ENCODE measurements around the gene SNX8. TPM values are rescaled to one million over a fixed set of nuclear protein-coding genes. Genes with fewer than 3 reads are reported as not detected.
"Not testable (repeated sequence)": the region's sequence is repeated elsewhere in the genome, so short reads cannot be mapped to it uniquely, and the experiment has no call there.

SNX8 gene
- total RNA-seq, 2 experiments from 2014 or later, result 37.1 to 42.4 TPM

- CTCF ChIA-PET, result no interaction called here
- intact Hi-C loops (cut with DNase I, micrococcal nuclease), result no loop called here
- no peaks in the 10 kb centered on the region for H3K36me3 Mint-ChIP-seq (ENCODE audit: low read depth)
Observed at GRCh38 chr7:2306688-2307087, 7.6 kb downstream of the SNX8 start.

DNA sequence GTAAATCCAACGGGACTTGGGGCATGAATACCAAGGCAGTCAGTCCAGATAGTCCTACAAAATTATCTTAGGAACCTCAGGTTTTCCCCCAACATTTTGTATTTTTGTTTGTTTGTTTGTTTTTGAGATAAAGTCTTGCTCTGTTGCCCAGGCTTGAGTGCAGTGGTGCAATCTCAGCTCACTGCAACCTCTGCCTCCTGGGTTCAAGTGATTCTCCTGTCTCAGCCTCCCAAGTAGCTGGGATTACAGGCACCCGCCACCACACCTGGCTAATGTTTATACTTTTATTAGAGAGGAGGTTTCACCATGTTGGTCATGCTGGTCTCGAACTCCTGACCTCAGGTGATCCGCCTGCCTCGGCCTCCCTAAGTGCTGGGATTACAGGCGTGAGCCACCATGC lies 9.0 kb downstream of the SNX8 start:
- H3K36me3 Mint-ChIP-seq (ENCODE audit: low read depth); CTCF ChIA-PET; H3K9me3 Mint-ChIP-seq (ENCODE audit: low read depth); H3K27me3 Mint-ChIP-seq; ATAC-seq; DNase-seq; H3K27ac Mint-ChIP-seq; POLR2A ChIA-PET; H3K4me3 Mint-ChIP-seq; intact Hi-C loops (cut with DNase I, micrococcal nuclease): not testable (repeated sequence)
- peaks cover 14% of the 10 kb centered on the region for H3K4me1 Mint-ChIP-seq

More at GRCh38 chr7:2306688-2307087, 7.6 kb downstream of the SNX8 start:
- H3K9me3 Mint-ChIP-seq (ENCODE audit: low read depth), result no peaks in the 10 kb centered on the region
- ATAC-seq, result no peak
- H3K4me3 Mint-ChIP-seq, result no peak overlapping the region
- H3K27me3 Mint-ChIP-seq, result no peaks in the 10 kb centered on the region
- peaks cover 7% of the 10 kb centered on the region for H3K4me1 Mint-ChIP-seq
- POLR2A ChIA-PET, result no interaction called here
- H3K27ac Mint-ChIP-seq, result no peak overlapping the region
- DNase-seq, result no peak

DNA sequence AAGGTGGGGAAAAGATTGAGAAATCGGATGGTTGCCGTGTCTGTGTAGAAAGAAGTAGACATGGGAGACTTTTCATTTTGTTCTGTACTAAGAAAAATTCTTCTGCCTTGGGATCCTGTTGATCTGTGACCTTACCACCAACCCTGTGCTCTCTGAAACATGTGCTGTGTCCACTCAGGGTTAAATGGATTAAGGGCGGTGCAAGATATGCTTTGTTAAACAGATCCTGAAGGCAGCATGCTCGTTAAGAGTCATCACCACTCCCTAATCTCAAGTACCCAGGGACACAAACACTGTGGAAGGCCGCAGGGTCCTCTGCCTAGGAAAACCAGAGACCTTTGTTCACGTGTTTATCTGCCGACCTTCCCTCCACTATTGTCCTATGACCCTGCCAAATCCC lies 10.7 kb downstream of the SNX8 start:
- H3K27me3 Mint-ChIP-seq; H3K27ac Mint-ChIP-seq; DNase-seq; ATAC-seq; CTCF ChIA-PET; H3K9me3 Mint-ChIP-seq (ENCODE audit: low read depth); POLR2A ChIA-PET; H3K4me3 Mint-ChIP-seq; intact Hi-C loops (cut with DNase I, micrococcal nuclease); H3K36me3 Mint-ChIP-seq (ENCODE audit: low read depth): not testable (repeated sequence)
- peaks cover 29% of the 10 kb centered on the region for H3K4me1 Mint-ChIP-seq

- intact Hi-C loops (cut with DNase I, micrococcal nuclease); ATAC-seq; POLR2A ChIA-PET: not testable (repeated sequence)
Observed at GRCh38 chr7:2302743-2303397, 11.4 kb downstream of the SNX8 start.

GRCh38 chr7:2301511-2301863 lies 12.8 kb downstream of the SNX8 start:
- ChIA-PET POLR2A (no interaction called here), CTCF (interaction anchor here (0.7 kb wide), 1 partner anchor 134 kb away, joined by 4 read pairs; no protein-coding TSS in a partner anchor)
- H3K4me1 Mint-ChIP-seq, result peaks cover 24% of the 10 kb centered on the region
- no peaks in the 10 kb centered on the region for H3K27me3 Mint-ChIP-seq
- H3K27ac Mint-ChIP-seq, result no peak overlapping the region
- ATAC-seq (no peak), DNase-seq (no peak)
- H3K4me3 Mint-ChIP-seq, result no peak overlapping the region
- H3K9me3 Mint-ChIP-seq (ENCODE audit: low read depth), result no peaks in the 10 kb centered on the region
- intact Hi-C loops (cut with DNase I, micrococcal nuclease), result no loop called here
- no peaks in the 10 kb centered on the region for H3K36me3 Mint-ChIP-seq (ENCODE audit: low read depth)

More at GRCh38 chr7:2302743-2303397, 11.4 kb downstream of the SNX8 start:
- CTCF ChIA-PET; H3K27me3 Mint-ChIP-seq; H3K27ac Mint-ChIP-seq; H3K4me3 Mint-ChIP-seq; H3K9me3 Mint-ChIP-seq (ENCODE audit: low read depth); H3K36me3 Mint-ChIP-seq (ENCODE audit: low read depth); DNase-seq: not testable (repeated sequence)
- peaks cover 28% of the 10 kb centered on the region for H3K4me1 Mint-ChIP-seq

DNA sequence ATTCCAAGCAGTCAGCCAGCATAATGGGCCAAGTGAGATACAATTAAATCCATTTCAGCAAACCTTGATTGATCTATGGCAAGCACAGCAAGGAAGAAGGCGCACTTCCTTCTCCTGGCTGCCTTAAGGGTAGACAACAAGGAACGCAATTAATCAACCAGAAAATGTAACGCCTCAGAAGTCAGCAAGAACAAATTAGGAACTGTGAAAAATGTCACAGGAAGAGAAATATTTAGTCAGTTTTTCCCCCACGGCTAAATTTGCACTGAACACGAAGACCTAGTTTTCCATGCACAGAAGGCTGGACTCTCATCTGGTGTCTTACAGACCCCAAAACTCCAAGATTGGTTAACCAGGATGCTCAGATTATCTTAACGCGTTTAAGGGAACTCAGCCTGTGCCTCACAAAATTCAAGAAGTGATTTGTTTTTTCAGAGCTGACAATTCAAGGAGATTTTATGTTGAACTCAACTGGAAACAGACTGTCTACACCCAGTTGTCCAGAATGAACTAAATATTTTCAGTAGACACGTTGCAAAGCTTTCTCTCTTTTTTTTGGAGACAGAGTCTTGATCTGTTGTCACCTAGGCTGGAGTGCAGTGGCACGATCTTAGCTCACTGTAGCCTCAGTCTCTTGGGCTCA lies 14.2 kb downstream of the SNX8 start:
- intact Hi-C loops (cut with DNase I, micrococcal nuclease), result no loop called here
- H3K4me3 Mint-ChIP-seq, result no peak overlapping the region
- DNase-seq, result no peak

DNA sequence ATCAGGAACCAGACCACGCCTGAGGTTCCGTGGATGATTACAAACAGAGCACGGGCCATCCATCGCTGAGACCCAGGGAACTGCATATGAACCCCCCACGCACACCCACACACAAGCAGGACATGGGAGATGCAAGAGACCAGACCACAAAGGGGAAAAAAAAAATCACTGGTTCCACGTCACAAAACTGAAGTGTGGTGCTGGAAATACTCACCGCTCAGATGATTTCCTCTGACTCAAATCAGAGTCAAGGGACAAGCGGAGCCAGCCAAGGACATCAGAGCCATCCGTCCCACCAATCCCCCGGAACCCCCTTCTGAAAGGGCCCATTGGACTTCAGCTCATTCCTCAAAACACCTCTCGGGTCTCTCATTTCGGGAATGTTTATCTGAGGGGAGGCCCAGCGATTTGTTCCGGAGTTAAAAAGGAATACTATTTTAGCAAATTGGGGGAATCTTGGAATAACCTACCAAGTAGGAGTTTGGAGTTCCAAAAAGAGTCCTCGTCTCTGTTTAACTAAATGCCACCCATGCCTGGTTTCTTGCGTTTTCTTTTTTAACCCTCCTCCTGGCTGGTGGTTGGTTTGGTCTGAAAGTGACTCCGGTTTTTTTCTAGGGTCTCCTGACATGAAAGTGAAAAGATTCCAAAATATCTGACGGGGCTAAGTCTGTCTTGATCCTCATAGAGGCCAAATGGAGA lies 15.0 kb downstream of the SNX8 start:
- H3K9me3 Mint-ChIP-seq (ENCODE audit: low read depth), result no peaks in the 10 kb centered on the region
- H3K27me3 Mint-ChIP-seq, result no peaks in the 10 kb centered on the region
- H3K4me3 Mint-ChIP-seq, result no peak overlapping the region
- H3K27ac Mint-ChIP-seq, result peak overlapping the region; percentile 71
- ATAC-seq, result peak; percentile 66
- H3K4me1 Mint-ChIP-seq, result peaks cover 24% of the 10 kb centered on the region
- ChIA-PET POLR2A (no interaction called here), CTCF (interaction anchor here (0.6 to 0.8 kb wide), 2 partner anchors 11 to 19 kb away, joined by 3 read pairs; no protein-coding TSS in a partner anchor)
- no peaks in the 10 kb centered on the region for H3K36me3 Mint-ChIP-seq (ENCODE audit: low read depth)
- peak; percentile 72 for DNase-seq
- intact Hi-C loops (cut with DNase I, micrococcal nuclease), result no loop called here

More for the DNA sequence above, 14.2 kb downstream of the SNX8 start:
- Mint-ChIP-seq H3K27ac (peak overlapping the region; percentile 71), H3K9me3 (ENCODE audit: low read depth) (no peaks in the 10 kb centered on the region), H3K36me3 (ENCODE audit: low read depth) (no peaks in the 10 kb centered on the region), H3K27me3 (no peaks in the 10 kb centered on the region), H3K4me1 (peaks cover 24% of the 10 kb centered on the region)
- CTCF ChIA-PET, result interaction anchor here (0.6 kb wide), 1 partner anchor 10 kb away, joined by 3 read pairs; no protein-coding TSS in a partner anchor
- ATAC-seq, result peak; percentile 43
- POLR2A ChIA-PET, result no interaction called here

- no peaks in the 10 kb centered on the region for H3K27me3 Mint-ChIP-seq
- no peaks in the 10 kb centered on the region for H3K36me3 Mint-ChIP-seq (ENCODE audit: low read depth)
- H3K4me1 Mint-ChIP-seq, result peaks cover 24% of the 10 kb centered on the region
- no peak for ATAC-seq
- ChIA-PET CTCF (no interaction called here), POLR2A (no interaction called here)
- no peak overlapping the region for H3K4me3 Mint-ChIP-seq
- no peaks in the 10 kb centered on the region for H3K9me3 Mint-ChIP-seq (ENCODE audit: low read depth)
- DNase-seq, result no peak
- intact Hi-C loops (cut with DNase I, micrococcal nuclease), result no loop called here
- no peak overlapping the region for H3K27ac Mint-ChIP-seq
Observed at GRCh38 chr7:2296832-2297231, 17.4 kb downstream of the SNX8 start.

DNA sequence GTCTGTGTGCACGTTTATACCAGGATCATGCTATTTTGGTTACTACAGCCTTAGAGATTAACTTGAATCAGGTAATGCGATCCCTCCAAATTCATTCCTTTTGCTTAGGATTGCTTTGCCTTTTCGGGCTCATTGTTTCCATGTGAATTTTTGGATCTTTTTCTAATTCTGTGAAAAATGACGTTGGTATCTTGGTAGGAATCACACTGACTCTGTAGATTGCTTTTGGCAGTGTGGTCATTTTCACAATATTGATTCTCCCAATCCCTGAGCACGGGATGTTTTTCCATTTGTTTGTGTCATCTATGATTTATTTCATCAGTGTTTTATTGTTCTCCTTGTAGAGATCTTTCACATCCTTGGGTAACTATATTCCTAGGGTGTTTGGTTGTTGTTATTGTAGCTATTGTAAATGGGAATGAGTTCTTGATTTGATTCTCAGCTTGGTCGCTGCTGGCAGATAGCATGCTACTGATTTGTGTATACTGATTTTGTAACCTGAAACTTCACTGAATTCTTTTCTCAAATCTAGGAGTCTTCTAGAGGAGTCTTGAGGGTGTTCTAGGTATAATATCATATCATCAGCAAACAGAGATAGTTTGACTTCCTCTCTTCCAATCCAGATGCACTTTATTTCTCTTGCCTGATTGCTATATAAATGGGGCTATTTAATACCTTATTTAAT lies 18.2 kb downstream of the SNX8 start:
- CTCF ChIA-PET, result no interaction called here
- POLR2A ChIA-PET, result no interaction called here
- H3K4me1 Mint-ChIP-seq, result peaks cover 23% of the 10 kb centered on the region
- H3K36me3 Mint-ChIP-seq (ENCODE audit: low read depth), result no peaks in the 10 kb centered on the region
- H3K9me3 Mint-ChIP-seq (ENCODE audit: low read depth), result no peaks in the 10 kb centered on the region
- DNase-seq (no peak), ATAC-seq (no peak)
- H3K27me3 Mint-ChIP-seq, result no peaks in the 10 kb centered on the region
- H3K4me3 Mint-ChIP-seq, result no peak overlapping the region
- intact Hi-C loops (cut with DNase I, micrococcal nuclease), result no loop called here
- no peak overlapping the region for H3K27ac Mint-ChIP-seq

GRCh38 chr7:2290877-2291276 lies 23.4 kb downstream of the SNX8 start:
- peaks cover 7% of the 10 kb centered on the region for H3K36me3 Mint-ChIP-seq (ENCODE audit: low read depth)
- ATAC-seq (no peak), DNase-seq (no peak)
- intact Hi-C loops (cut with DNase I, micrococcal nuclease), result no loop called here
- ChIA-PET CTCF (no interaction called here), POLR2A (no interaction called here)
- H3K9me3 Mint-ChIP-seq (ENCODE audit: low read depth), result no peaks in the 10 kb centered on the region
- no peaks in the 10 kb centered on the region for H3K4me1 Mint-ChIP-seq
- no peaks in the 10 kb centered on the region for H3K27me3 Mint-ChIP-seq
- H3K27ac Mint-ChIP-seq, result no peak overlapping the region
- H3K4me3 Mint-ChIP-seq, result no peak overlapping the region

- POLR2A ChIA-PET, result no interaction called here
- Mint-ChIP-seq H3K36me3 (ENCODE audit: low read depth) (peaks cover 7% of the 10 kb centered on the region), H3K9me3 (ENCODE audit: low read depth) (no peaks in the 10 kb centered on the region), H3K4me1 (no peaks in the 10 kb centered on the region), H3K27ac (no peak overlapping the region), H3K4me3 (no peak overlapping the region), H3K27me3 (no peaks in the 10 kb centered on the region)
- CTCF ChIA-PET, result no interaction called here
- DNase-seq (no peak), ATAC-seq (no peak)
- intact Hi-C loops (cut with DNase I, micrococcal nuclease), result no loop called here
Observed at GRCh38 chr7:2289621-2290020, 24.6 kb downstream of the SNX8 start.
